ENCODE data around the gene LIX1L. TPM values are rescaled to one million over a fixed set of nuclear protein-coding genes. Genes with fewer than 3 reads are reported as not detected.

LIX1L gene
- total RNA-seq, 1 experiment from 2014 or later = 37.4 TPM

DNA sequence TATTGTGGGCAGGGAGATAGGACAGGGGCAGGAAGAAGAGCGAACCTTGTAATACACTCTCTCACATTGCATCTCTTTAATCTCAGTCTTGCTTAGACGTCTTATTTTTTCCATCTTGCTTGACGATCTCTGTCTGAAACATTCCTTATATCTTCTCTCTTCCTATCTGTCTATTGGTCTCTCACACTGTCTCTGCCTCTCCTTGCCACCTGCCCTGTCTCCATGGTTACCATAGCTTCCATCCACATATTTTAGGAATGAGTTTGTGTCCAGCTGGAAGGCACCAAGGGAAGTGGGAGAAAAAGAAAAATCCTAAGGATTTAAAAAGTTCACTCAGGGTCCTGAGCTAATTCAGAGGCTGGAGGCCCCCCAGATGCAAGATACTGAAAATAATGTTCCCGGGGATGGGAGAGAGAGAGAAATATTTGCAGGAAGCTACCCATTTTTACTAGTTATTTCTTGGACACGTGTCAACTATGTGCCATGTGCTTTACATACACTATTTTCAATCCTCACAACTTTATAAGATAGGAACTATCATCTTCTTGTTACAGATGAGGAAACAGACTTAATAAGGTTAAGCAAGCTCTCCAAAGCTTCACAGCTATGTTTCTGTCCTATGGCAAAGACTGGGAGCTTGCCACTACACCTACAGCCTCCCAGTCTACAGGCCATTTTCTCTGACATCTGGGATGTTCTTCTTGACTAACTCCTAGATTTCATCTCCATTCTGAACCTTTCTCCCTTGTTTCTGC is 5.6 kb upstream of the LIX1L start:
- DNase-seq (ENCODE audit: low read depth) = peak; percentile 91

DNA sequence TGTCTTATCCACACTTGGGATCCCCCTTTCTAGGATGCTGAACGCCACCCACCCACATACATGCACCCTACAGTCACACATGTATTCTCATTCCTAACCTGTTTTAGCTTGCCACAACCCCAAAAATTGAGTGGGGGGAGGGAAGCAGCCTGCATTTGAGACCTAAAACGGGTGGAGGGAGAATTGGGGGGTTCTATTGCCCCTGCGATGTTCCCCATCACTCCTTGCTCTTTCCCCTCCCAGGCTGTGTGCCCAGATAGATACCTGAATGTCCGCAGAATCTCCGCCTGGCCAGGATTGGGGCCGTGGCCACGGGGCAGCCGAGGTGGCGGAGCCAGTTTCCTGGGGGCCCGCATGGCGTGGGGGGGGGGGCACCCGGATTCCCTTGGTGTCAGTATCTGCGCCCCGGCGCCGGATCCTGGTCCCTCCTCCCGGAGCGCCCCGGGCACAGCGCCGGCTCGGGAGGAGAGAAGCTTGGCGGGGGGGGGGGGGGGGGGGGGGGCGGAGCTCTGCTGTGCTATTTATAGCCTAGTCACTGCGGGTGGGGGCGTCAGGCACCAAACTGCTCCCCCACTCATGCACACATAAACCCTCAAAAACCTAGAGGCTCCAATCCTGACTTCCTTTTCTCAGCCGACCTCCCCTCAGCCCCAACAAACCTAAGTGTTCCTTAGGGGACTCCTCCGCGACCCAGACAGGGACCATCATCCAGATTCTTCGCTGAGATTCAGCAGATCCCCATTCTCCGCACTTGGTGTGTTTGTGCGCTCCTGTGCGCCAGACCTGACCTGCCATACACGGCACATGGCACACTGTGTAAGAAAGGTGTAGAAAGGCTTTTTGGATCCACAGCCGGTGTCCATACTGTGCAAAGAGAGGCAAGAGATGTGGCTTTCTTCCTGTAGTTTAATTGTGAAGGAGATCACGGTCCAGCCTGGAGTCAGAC is 4.6 kb upstream of the LIX1L start:
- DNase-seq (ENCODE audit: low read depth) = peak; percentile 28

DNA sequence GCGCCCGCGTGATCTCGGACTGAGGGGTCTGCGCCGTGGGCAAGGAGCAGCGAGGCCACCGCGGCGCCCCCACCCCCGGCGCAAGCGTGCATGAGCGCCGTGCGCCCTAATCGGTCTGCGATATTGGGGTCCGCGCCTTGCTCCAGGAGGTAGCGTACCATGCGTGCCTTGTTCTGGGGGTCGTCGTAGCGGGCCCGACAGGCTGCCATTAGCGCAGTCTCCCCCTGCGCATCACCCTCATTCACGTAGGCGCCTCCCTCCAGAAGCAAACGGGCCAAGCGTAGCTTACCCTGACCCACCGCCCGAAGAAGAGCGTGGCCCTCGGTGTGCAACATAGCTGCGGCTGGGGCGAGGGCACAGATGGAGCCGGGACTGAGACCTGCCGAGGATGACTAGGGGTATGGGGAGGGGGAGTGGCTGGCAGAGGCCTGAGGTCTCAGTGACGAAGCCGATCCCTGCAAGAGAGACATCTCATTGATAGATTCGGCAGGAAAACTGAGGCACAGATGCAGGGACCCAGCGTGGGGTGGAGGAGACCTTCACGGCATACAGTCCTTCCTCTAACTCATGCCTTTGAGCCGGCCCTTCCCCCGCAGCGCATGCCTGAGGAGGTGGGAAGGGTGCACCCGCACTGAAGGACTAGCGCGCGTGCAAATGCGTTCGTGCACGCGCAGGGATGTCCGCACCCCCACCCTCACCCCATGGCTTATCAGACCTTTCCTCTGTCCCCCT is 3.8 kb upstream of the LIX1L start:
- peak; percentile 32 for DNase-seq (ENCODE audit: low read depth)

DNA sequence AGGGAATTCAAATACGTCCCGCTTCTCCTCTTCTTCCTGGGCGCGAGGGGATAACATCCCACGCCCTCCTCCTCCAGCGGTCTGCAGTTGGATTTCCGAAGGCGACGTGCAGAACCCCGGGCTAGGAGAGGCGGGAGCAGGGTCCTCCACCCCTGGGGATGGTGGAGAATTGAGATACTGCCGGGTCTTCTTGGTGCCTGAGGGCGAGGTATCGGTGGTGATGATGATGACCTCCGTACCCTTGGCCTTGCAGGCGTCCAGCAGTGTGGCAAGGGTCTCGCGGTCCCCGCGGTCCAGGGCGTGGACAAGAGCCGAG is 3.2 kb upstream of the LIX1L start:
- no peak for DNase-seq (ENCODE audit: low read depth)

DNA sequence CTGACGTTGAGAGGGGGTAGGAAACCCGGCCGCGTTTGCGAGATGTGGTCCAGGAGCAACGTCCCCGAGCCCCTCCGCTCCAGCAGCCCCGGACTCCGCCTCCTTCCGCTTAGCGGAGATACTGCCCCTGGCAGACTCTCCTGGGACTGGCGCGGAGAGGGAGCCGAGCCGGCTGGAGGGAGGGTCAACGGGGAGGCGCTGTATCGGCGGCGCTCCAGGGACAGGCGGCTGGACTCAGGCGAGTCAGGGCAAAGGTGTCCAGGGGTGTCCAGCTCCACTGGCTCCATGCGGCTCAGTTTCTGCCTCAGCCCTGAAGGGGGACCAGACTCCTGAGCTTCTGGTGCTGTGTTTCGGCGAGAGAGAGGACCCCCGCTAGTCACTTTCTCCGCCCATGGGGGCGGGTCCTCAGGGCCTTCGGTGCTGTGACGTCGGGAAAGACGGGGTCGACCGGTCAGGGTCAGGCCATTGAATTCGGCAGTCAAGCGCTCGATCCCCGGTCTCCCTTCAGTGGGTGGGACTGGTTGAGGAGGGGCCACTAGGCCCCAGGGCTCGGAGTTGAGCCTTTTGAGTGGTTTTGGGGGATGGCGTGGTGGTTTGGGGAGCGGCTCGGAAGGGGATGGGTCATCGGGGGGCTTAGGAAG is 2.8 kb upstream of the LIX1L start:
- DNase-seq (ENCODE audit: low read depth) = peak; percentile 56

DNA sequence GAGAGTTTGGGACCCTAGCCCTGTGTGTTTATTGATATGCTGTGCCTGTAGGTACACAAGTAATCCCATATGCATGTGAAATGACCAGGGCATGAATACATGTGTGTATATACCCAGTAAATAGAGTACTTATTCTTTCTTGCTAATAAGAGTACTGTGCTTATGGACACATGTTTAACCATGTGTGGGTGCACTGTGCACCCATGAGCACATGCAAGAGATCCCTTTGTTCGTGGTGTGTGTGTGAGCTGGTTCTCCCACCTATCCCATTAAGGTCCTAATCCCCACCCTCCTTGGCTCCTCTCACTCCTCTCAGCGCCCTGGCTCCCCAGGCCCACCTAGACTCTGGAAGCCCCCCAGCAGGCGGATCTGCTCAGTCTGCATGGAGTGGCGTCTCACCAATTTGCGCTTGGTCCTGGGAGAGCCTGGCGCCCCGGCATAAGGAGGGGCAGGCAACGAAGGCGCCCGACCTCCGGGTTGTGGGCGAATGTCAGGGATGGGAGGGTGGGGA is 2.2 kb upstream of the LIX1L start:
- DNase-seq (ENCODE audit: low read depth) = no peak

DNA sequence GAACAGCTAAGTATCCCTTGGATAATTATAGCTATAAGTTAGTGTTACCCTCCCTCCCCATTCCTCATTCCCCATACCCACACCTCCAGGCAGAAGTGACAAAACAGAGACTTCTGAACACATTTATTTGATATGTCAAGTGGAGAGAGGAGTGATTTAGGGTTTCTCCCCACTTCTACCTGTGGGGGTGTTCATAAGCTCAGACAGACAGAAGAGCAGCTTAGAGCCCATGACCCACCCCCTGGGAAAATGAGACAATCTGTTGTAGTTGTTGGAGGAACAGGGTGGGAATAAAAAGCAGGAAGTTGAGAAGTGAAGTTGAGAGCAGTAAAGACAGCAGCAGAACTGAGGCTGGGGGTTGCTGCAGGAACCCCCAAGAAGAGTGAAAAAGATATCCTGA is 1.5 kb upstream of the LIX1L start:
- no peak for DNase-seq (ENCODE audit: low read depth)

DNA sequence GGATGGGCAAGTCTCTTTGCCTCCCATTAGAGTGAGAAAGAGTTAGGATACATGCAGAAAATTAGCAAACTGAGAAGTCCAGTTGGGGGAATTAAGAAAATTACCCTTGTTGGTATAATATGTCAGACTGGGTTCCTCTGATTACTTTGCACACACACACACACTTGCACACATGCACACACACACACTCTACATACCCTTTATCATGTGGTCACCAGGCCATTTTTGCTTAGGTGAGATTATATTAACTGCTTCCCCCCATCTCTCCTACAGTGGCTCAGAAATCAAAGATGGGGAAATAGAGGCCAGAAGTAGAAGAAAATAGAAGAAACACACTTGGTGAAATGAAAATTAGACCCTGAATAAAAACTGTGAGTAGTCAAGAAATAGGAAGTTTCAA is 917 bp upstream of the LIX1L start:
- DNase-seq (ENCODE audit: low read depth) = no peak

DNA sequence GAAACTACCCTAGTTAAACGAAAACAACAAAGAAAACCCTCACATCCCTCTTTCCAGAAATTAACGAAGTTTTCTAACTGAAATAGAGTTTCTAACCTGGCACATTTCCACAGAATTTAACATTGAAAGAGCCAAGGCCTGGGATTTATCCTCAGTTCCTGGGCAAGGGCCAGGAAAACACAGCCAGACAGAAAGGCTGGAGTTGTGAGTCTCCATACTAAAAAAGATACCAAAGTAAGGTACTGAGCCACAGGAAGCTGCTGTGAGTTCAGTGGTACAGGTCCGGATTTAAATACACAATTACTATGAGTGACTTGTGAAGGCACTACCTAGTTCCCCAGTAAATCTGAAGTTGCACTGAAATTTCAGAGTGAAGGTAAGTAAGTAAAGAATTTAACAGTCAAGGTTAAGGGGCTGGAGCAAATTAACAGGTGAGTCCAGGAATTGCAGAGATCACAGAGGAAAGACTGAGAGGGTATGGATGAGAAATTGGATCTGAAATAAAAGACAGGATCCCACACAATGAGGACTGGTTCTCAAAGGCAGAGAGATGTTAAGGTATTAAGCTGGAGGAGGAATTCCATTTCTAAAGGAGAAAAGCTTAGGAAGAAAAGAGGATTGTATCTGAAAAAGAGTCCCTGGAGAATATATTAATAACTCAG is 905 bp downstream of the LIX1L start:
- peak; percentile 12 for DNase-seq (ENCODE audit: low read depth)

DNA sequence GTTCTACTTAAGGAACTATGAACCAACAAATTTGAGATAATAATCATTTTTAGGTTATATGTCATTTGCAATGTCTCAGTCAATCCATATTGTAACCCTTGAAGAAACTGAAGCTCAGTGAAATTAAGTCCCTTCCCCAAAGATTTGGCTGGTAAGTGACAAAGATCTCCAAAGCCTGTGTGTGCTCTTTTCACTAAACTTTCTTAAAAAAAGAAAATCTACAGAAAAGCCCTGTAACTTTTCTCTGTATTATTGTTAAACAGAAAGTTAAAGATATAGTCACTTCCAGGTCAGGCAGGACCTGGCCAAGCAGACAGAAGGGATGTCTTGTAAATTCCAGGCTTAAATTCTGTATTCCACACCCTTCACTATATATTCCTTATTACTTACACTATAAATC is 1.5 kb downstream of the LIX1L start:
- no peak for DNase-seq (ENCODE audit: low read depth)

DNA sequence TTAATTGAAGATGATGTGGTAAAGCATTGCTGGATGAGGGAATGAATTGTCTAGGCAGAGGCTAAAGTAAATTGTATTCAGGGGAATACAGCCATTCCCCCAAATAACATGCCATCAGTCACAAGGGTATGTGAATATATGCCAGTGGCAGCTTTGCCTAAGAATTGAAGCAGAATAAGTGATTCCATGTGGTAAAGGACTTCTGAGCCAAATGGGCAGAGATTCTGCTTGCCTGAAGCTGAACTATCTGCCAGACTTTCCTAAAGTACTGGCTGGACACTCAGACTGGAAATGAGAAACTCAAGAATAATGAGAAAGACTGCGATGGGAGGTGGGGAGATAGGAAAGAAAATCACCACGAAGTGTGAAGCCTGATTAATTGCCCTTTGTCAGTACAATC is 2.4 kb downstream of the LIX1L start:
- DNase-seq (ENCODE audit: low read depth) = no peak

DNA sequence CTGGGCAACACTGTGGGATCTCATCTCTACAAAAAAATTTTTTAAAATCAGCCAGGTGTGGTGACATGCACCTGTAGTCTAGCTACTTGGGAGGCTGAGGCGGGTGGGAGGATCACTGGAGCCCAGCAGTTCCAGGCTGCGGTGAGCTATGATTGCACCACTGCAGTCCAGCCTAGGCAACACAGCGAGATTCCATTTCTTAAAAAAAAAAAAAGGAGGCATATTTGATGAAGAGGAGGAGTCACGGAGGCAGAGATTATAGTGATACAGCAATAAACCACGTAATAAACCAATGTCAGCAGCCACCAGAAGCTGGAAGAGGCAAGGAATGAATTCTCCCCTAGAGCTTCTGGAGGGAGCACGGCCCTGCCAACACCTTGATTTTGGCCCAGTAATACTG is 4.0 kb downstream of the LIX1L start:
- no peak for DNase-seq (ENCODE audit: low read depth)

DNA sequence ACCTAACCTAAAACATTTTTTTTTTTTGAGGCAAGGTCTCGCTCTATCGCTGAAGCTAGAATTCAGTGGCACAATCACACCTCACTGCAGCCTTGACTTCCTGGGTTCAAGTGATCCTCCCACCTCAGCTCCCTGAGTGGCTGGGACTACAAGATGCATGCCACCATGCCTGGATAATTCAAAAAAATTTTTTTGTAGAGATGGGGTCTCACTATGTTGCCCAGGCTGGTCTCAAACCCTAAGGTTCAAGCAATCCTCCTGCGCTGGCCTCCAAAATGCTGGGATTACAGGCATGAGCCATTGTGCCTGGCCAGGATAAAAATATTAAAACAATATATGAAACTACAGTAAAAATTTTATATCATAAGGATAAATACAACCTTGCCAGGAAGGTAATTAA is 4.9 kb downstream of the LIX1L start:
- no peak for DNase-seq (ENCODE audit: low read depth)

DNA sequence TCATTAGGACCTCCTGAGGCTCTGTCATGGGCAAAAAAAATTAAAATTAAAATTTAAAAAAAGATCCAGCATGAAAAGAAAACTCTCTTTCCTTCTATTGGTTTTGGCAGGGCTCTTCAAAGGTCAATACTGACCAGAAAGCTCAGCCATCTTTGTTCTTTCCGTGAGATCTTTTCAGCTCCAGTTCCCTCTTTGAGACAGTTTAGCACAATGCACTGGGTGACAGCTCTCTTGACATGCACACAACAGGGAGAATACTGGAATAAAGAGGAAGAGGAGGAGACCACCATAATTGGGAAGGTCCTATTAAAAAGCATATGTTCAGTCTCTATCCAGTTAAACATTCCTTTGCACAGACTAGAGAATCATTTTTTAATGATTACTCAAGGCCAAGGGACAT is 6.3 kb downstream of the LIX1L start:
- DNase-seq (ENCODE audit: low read depth) = no peak

DNA sequence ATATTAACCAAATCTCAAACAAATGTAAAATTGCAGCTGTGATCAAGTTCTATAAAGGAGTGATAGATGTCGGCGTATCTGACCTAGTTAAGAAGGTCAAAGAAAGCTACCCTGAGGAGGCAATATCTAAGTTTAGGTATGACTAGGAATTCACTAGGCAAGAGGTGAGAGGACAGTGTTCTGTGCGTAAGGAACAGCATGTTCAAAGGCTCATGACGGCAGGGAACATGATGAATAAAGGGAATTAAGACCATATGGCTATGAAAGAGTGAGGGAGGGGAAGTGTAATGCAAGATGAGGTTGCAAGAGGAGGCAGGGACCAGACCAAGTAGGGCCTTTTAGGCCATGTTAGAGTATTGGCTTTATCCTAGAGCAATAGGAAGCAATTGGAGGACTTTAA is 8.6 kb downstream of the LIX1L start:
- DNase-seq (ENCODE audit: low read depth) = no peak

DNA sequence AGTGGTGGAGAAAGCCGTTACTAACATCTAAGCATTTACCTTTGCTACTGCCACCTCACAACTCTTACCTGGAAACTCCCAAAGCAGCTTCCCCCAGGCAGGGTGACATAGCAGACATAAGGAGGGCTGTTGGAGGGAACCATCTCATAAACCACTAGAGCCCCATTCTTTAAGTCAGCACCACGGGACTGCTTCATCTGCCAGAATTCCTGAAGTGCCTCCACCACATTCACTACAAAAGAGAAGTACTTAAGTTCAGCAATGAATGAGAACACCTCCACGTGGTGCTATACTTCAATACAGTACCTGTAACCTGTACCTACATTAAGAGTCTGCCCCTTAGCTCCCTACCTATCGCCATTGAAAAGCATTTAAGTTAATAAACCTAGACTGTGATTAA is 10.3 kb downstream of the LIX1L start:
- no peak for DNase-seq (ENCODE audit: low read depth)

DNA sequence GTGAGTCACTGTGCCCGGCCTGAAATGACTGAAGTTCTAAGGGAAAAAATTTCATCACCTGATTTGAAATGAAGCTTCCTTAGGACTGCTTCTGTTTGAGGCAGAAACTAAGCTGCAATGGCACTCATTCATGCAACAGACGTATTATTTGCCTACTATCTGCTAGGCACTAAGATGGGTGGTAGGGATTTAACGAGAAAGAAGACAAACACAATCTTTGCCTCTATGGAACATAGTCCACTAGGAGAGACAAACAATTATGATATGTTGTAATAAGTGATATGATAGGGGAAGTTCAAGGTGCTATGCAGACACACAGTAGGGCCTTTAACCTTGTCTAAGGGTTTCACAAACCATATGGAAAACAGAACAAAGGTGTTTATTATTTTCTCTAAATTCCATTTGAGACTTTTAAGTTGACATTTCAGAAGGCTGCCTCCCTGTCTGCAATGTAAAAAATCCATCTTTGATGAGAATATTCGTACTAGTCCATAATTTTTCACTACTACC is 11.3 kb downstream of the LIX1L start:
- DNase-seq (ENCODE audit: low read depth) = no peak

DNA sequence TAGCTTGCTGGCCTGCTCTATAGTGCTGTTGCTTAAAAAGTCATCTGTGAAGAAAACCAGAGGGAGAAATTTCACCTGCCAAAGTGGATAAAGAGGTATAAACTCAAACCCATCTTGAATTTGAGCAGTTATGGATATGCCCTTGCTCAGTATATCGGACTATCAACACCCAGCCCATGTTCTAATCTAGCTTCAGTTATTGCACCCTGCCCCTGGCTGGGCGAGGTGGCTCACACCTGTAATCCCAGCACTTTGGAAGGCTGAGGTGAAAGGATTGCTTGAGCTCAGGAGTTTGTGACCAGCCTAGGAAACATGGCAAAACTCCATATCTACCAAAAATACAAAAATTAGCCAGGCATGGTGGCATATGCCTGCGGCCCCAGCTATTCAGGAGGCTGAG is 13.3 kb downstream of the LIX1L start:
- no peak for DNase-seq (ENCODE audit: low read depth)

DNA sequence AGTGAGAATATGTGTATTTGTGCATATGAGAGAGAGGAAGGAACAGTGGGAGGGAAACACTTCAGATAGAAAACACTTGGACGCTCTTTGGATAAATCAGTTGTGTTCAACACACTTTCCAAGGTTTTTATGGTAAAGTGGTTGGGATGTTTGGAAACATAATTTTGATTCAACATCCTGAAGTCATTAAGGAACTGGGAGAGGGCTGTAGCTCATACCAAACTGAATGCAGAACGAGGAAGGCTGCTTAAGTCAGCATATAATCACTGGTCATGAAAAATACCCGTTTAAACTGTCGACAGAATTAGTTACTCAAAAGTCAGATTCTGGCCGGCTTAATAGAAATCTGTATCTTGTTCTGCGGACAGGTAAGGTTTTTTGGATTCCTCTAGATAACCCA is 14.9 kb downstream of the LIX1L start:
- DNase-seq (ENCODE audit: low read depth) = no peak

DNA sequence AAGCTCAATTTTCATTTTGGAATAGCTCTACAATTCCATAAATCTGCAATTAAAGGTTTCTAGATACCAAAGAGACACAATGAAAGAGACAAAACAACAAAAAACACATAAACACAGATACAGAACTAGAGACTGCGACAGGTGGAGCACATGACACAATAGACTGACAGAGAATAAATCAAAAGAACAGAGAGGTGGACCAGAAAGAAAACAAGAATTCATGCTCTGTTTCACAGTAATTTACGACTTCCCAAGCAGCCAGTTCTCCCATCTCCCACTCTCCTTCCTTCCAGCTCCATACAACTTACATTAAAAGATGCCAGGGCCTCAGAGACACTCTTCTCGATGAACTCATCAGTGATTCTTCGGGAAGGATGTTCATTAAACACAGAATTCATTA is 15.4 kb downstream of the LIX1L start:
- DNase-seq (ENCODE audit: low read depth) = no peak

DNA sequence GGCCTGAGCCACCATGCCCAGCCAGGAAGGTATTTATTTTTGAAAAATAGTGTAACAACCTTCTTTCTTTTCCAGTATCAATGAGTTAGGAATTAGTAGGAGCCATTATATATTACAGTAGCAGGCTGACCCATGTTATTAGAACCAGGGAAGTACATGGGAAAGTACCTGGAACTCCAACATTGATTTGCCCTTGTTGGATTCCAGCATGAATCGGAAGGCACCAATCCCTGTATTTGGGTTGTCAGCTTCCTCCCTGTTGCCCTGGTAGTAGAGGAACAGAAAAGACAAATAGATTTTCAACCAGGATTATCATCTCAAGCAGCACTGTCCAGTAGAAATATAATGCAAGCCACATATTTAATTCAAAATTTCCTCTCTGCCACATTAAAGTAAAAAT is 20.4 kb downstream of the LIX1L start:
- DNase-seq (ENCODE audit: low read depth) = no peak
